ENCODE measurements around the gene ZNF730. TPM values are rescaled to one million over a fixed set of nuclear protein-coding genes. Genes with fewer than 3 reads are reported as not detected.

Gene ZNF730
- total RNA-seq (ENCODE audit: low replicate concordance), result 1.1 TPM in 1 of 2 replicates, not detected in the other

DNA sequence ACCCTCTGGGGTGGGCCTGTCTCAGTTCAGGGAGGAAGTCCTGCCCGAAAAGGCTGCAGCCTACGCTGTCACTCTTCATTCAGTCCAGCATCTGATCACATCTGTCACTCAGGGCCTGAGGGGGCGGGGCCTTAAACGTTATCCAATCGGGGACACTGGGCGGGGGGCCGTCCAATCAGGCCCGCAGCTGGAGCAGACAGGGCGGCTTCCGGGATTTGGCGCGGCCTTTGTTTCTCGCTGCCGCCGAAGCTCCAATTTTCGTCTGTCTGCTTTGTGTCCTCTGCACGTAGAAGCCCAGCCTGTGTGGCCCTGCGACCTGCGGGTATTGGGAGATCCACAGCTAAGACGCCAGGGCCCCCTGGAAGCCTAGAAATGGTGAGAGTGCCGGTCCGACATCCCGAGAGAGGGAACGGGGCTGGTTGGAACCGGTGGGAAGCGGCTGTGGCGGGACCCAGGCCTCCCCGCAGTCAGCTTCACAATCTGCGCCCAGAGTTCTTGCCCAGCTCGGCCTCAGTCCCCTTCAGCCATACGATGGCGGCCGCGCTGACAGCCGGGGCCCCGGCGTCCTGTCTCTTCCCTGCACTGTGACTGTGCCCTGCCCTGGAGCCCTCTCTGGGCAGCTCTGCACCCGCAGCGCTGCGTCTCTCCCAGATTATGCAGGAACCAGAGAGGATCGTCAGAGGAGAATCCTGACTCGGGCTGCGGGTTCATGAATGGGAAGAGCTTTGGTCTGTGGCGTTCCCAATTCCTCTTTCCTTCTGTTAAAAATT, at the start of gene ZNF730:
Gene ZNF730, plus strand, starts transcription at position 224 of the 770 bp plus-strand sequence. Its CDS starts 149 bp downstream, at position 373.

Other genes starting within 250 kb of the ZNF730 start
- 0.12 and 0.23 TPM in 2 replicates for gene ZNF728, start 113.8 kb upstream of the ZNF730 start, total RNA-seq (ENCODE audit: low replicate concordance)
- 2.0 and 3.8 TPM in 2 replicates for gene ZNF724, start 133.4 kb downstream of the ZNF730 start, total RNA-seq (ENCODE audit: low replicate concordance)

All from smooth muscle cell of the coronary artery (primary cell).